ENCODE measurements around the gene STARD3. TPM values are rescaled to one million over a fixed set of nuclear protein-coding genes. Genes with fewer than 3 reads are reported as not detected.
A peak's percentile ranks its signal among the peaks of the same experiment; 100 is the strongest.

The STARD3 gene
- total and polyA plus RNA-seq, 9 of the 15 experiments (the other 6 are each of a cell fraction or from before 2014, with no cell fraction given) = 0.63 to 87.0 (median 46.0) TPM

GRCh38 chr17:39702901-39703893 is 66.3 kb downstream of the STARD3 start:
- no peak for FAIRE-seq
- TF ChIP-seq, protein P1, sequence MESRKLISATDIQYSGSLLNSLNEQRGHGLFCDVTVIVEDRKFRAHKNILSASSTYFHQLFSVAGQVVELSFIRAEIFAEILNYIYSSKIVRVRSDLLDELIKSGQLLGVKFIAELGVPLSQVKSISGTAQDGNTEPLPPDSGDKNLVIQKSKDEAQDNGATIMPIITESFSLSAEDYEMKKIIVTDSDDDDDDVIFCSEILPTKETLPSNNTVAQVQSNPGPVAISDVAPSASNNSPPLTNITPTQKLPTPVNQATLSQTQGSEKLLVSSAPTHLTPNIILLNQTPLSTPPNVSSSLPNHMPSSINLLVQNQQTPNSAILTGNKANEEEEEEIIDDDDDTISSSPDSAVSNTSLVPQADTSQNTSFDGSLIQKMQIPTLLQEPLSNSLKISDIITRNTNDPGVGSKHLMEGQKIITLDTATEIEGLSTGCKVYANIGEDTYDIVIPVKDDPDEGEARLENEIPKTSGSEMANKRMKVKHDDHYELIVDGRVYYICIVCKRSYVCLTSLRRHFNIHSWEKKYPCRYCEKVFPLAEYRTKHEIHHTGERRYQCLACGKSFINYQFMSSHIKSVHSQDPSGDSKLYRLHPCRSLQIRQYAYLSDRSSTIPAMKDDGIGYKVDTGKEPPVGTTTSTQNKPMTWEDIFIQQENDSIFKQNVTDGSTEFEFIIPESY (CRISPR knock-in tag; IDR thresholded peaks at IDR 0.05) = no peak
- TF ChIP-seq NFE2 (IDR thresholded peaks at IDR 0.05; ENCODE audit: low read depth) = no peak
- TF ChIP-seq, protein P2, sequence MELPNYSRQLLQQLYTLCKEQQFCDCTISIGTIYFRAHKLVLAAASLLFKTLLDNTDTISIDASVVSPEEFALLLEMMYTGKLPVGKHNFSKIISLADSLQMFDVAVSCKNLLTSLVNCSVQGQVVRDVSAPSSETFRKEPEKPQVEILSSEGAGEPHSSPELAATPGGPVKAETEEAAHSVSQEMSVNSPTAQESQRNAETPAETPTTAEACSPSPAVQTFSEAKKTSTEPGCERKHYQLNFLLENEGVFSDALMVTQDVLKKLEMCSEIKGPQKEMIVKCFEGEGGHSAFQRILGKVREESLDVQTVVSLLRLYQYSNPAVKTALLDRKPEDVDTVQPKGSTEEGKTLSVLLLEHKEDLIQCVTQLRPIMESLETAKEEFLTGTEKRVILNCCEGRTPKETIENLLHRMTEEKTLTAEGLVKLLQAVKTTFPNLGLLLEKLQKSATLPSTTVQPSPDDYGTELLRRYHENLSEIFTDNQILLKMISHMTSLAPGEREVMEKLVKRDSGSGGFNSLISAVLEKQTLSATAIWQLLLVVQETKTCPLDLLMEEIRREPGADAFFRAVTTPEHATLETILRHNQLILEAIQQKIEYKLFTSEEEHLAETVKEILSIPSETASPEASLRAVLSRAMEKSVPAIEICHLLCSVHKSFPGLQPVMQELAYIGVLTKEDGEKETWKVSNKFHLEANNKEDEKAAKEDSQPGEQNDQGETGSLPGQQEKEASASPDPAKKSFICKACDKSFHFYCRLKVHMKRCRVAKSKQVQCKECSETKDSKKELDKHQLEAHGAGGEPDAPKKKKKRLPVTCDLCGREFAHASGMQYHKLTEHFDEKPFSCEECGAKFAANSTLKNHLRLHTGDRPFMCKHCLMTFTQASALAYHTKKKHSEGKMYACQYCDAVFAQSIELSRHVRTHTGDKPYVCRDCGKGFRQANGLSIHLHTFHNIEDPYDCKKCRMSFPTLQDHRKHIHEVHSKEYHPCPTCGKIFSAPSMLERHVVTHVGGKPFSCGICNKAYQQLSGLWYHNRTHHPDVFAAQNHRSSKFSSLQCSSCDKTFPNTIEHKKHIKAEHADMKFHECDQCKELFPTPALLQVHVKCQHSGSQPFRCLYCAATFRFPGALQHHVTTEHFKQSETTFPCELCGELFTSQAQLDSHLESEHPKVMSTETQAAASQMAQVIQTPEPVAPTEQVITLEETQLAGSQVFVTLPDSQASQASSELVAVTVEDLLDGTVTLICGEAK (IDR thresholded peaks at IDR 0.05) = no peak
- TF ChIP-seq, protein P2 (CRISPR knock-in tag; IDR thresholded peaks at IDR 0.05) = no peak
- TF ChIP-seq ZBTB9 (CRISPR knock-in tag; IDR thresholded peaks at IDR 0.05) = no peak
- no peak for TF ChIP-seq ZNF76 (CRISPR knock-in tag; IDR thresholded peaks at IDR 0.05; ENCODE audit: borderline replicate concordance)

More at GRCh38 chr17:39702901-39703893, 66.3 kb downstream of the STARD3 start:
- DNase-seq (ENCODE audit: extremely low read depth in 1 of 4, low spot score in 3 of 4) (no peak), ATAC-seq (peak; percentile 32; the same call in 2 of the 3 replicates)
- Histone ChIP-seq H2AFZ (ENCODE audit: low read depth, low read length) (no peak overlapping the region), H3K9ac (ENCODE audit: insufficient read depth in 1 of 2, low read depth in 2 of 2, low read length in 2 of 2) (peak overlapping the region in 1 of 2 experiments; percentile 14; a peak in 1 of 4 replicates), H3K9me3 (replicated peaks; ENCODE audit: control insufficient read depth, insufficient read depth, low read depth, low read length) (no peaks in the 10 kb centered on the region), H3K4me1 (replicated peaks in 1 of 2; ENCODE audit: control insufficient read depth in 2 of 2, insufficient read depth in 2 of 2, low read length in 2 of 2) (peaks cover 0 to 26% of the 10 kb centered on the region in 2 experiments; a peak in 3 of 5 replicates), H4K20me1 (replicated peaks; ENCODE audit: control insufficient read depth, insufficient read depth, low read length) (no peaks in the 10 kb centered on the region; the same call in 1 of the 2 replicates), H3K79me2 (ENCODE audit: control insufficient read depth, insufficient read depth, low read length) (no peaks in the 10 kb centered on the region), H3K27me3 (ENCODE audit: control insufficient read depth in 2 of 2, insufficient read depth in 2 of 2, low read length in 2 of 2) (no peaks in the 10 kb centered on the region; a peak in 1 of 5 replicates), H3K36me3 (ENCODE audit: control insufficient read depth, insufficient read depth, low read length) (no peaks in the 10 kb centered on the region), H3K9me1 (ENCODE audit: control insufficient read depth, insufficient read depth, low read length) (no peaks in the 10 kb centered on the region), H3K4me3 (no peak overlapping the region), H3K4me2 (ENCODE audit: insufficient read depth, low read length) (no peak overlapping the region), H3K27ac (ENCODE audit: extremely low read depth, low read depth, low read length) (no peak overlapping the region)
- BruUV-seq (replicated peaks) = no TSS peak
- CTCF ChIA-PET (ENCODE audit: low intra/inter-chr PET ratio) = no interaction called here
- 24% methylated on average over 12 of the region's 12 CpGs for WGBS (ENCODE audit: insufficient coverage, low coverage, missing lambda C conversion rate)
- in situ Hi-C loops (cut with MboI) = no loop called here
- intact Hi-C loops (cut with micrococcal nuclease) = no loop called here
- POLR2A ChIA-PET = interaction anchor here (0.6 to 2.0 kb wide), 3 partner anchors 14 to 140 kb away, joined by 3 to 10 read pairs (median 3); partner anchors contain the start of gene PGAP3
